ENCODE data around the gene MAMLD1.

Gene MAMLD1

DNA sequence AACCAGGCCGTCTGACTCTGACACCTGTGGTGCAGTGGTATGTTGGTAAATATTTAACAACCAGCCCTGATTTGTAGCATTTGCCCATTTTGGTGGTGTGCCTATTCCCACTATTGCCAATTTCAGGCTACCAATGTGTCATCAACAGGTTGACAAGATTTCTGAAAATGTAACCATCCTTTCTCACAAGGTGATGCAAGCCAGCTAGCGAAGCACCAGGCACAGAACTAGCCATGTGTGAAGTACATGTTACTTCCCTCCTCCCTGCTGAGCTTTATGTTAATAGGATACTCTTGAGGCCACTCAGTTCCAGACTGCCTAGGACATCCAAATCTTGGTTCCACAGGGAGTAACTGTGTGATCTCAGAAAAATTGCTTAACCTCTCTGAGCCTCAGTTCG lies 7.2 kb upstream of the MAMLD1 start:
- no peak for DNase-seq

DNA sequence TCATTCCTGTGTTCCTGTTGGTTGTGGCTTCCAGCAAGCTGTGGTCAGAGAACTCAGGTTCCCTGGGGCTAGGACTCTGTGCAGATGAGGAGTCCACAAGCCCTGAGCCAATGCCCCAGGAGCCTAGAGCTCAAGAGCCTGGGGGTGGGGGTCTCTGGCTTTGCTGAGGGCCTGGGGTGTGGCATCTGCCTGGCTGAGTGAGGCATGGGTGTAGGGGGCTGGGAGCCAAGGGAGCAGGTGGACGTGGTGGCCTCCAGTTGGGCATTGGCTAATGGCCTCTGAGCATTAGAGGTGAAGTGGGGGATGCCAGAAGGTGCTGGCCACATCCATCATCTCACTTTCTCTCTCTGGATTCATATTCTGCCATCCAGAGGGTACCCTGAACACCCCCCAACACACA lies 5.3 kb upstream of the MAMLD1 start:
- no peak for DNase-seq

DNA sequence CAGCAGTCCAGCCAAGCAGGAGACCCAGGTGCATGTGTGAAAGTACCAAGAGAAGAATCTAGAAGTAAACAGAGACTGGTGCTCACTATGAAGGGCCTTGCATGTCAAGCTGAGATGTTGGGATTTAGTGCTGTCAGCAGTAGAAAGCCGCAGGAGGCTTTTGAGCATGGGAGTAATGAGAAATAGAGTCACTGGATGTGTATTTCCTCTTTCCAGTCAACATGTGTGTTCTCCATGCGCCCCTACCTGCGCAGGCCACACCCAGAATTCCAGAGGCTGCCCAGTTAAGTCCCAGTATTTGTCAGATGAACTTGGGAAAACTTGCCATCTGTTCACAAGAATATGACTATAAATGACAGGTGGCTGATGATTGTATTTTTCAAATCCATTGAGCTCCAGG lies 4.5 kb upstream of the MAMLD1 start:
- DNase-seq = no peak

DNA sequence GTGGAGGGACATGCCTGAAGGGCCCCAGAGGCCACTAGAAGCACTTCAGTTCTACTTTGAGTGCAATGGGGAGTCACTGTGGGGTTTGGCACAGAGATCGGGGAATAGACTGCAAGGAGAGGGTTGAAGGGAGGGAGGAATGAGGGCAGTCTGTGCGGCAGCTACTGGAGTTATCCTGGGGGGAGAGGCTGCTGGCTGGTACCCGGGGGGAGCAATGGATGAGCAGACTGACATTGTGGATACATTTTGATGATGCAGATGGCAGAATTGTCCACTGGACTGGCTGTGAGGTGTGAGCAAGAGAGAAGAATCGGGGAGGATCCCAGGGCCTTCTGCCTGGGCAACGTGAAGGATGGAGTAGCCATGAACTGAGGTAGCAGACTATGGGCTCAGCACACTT lies 2.8 kb upstream of the MAMLD1 start:
- DNase-seq = no peak

DNA sequence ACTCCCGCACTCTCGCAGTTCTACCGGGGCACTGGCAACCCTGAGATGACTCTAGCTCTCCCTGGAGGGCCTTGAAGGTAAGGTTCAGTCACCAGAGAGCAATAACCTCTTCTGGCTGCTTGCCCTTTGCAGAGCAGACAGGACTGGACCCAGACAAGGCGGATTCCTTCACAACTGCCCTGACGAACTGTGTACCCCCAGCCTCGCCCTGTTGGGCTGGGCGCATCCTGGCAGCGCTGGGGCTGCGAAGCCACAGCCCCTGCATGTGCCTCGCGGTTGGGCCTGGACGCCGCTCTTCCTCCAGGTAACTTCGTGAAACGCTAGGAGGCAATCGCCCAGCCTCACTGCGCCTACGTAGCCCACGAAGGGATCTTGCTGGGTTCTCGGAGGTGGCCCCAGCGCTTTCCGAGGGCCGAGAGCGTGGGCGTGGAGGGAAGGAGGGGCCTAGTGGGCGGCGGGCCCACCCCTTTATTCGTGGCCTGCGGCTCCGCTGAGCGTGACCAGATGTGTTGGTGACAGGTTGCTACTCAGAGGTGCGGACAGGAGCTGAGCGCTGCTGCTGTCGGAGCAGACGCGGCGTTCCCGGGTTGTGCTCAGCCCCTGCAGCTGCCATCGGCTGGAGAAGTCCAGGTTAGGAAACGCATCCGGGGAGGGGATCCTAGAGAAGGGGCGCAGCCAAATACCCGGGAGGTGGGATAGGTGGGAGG lies 1.9 kb upstream of the MAMLD1 start:
- DNase-seq = peak in 1 of 2 experiments; percentile 16

DNA sequence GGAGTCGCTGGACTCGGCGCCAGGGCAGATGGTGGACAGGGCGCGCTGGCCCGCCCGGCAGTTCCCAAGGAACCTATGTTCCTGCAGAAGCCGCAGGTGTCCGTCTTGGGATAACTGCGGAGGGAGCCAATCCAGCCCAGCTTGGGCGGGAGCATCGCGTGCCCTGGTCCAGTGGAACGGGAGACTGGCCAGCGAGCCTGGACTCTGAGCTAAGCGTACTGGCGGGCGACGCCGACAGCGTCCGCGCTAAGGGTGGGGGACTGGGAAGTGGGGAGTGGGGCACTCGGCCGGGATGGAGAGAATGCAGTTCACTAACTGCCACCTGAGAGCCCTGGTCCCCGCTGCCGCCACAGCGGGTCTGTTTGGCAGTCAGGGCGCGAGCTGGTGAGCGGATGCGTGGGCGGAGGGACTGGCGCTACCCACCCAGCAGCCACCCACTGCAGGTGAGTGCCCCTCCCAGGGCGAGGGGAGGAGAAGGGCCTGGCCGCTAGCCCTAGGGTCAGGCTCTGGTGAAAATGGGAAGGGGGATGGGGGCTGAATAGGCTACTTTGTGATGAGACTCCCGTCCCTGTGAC lies 1.3 kb upstream of the MAMLD1 start:
- peak in 1 of 2 experiments; percentile 18 for DNase-seq

DNA sequence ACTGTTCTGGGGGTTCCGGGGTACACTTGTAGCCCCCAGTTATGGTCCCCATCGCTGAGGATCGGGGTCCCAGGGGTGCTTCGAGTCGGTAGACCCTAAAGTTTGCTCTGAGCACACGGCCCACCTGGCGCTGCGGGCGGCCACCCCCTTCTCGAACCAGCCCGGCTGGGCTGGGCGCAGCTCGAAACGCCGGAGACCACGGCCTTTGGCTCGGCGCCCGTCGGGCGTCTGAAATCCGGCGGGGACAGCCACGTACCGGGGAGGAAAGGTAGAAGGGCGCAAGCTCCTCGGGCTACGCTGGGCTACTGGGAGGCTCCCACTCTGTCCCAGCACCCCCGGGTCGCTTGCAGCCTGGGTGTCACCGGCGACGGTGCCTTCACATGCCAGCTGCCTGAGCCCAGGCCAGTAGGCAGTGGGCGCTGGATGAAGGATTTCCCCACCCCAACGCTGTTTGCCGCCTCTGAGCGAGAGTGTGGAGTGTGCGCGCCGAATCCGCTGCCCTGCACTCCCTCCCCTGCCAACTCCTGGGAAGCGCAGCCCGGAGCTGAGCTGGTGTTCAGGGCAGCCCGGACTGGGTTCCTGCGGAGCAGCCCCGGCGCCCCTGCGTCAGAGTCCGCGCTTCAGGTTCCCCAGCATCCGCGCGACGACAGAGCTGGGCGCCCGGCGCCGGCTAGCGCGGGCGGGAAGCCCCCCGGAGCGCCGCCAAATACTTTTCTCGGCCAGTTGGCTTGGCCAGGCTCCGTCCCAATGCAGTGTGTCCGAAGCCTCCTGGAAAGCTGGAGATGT lies 637 bp downstream of the MAMLD1 start:
- DNase-seq = no peak

DNA sequence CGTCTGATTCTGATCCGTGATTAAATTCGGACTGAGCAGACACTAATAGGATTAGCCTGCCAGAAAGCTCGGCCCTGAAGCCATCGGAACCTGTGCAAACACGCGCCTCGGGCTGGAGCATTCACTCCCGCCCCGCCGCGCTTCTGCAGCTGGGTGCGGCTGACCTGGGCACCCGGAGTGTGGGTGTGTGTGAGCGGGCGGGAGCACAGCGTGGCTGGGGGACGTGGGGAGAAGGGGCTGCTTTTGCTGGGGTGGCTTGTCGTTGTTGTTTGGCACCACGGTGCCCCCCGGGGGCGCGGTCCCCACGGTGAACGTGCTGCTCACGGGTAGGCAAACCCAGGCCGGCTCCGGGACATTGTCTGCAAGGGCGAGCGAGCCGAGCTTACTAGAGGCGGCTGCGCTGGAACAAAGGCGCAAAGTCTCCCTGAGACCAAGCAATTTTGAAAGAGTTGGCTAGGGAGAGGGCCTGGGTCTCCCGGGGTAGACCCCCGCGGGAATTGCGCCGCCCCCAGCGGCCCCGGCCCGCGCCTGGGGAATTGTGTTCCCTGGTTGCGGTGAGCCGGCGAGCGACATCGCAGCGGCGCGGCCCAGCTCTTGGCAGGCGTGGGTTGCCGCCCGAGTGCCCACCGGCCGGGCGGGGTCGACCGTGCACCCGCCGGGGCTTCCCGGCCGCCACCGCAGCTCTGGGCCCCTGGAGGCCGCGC lies 1.4 kb downstream of the MAMLD1 start:
- DNase-seq = no peak

DNA sequence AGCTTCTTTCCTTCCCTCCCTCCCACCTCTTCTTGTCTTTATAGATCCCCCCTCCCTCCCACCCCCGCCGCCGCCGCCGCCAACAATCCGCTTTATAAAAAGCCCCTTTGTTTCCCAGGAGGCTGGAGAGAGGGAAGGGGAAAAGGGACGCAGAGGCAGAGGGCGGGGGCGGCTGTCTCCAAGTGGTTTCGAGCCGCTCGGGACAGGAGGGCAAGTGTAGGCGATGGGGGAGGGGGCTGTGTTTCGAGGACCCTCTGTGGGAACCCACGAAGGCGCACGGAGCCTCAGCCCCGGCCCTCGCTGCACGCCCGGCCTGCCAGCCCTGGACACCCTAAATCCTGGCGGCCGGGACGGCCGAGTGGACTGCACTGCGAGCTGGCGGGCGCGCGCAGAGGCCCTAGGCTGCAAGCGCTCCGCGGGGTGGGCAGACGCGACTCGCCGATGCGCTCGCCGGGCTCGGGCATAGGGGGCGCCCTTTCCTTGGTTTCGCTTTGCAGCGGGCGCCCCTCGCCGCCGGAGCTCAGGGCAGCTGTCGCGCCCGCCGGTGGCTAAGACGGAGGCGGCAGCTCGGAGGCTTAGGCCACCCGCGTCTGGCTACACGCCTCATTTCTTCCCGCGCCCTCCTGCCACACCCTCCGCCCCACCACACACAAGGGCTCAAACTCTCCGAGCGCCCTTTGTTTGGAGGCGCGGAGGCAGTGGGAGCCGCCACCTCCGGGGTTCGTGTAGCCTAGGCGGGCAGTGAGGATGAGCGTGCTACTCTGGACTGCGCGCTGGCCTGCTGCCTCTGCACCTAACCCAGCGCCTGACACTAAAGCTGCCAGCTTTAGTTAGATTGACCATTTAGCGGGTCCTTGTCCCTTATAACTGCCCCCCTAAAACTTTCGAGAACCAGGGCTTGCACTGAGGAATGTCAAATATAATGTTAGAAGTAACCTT lies 2.2 kb downstream of the MAMLD1 start:
- DNase-seq = peak; percentile 48 to 50

DNA sequence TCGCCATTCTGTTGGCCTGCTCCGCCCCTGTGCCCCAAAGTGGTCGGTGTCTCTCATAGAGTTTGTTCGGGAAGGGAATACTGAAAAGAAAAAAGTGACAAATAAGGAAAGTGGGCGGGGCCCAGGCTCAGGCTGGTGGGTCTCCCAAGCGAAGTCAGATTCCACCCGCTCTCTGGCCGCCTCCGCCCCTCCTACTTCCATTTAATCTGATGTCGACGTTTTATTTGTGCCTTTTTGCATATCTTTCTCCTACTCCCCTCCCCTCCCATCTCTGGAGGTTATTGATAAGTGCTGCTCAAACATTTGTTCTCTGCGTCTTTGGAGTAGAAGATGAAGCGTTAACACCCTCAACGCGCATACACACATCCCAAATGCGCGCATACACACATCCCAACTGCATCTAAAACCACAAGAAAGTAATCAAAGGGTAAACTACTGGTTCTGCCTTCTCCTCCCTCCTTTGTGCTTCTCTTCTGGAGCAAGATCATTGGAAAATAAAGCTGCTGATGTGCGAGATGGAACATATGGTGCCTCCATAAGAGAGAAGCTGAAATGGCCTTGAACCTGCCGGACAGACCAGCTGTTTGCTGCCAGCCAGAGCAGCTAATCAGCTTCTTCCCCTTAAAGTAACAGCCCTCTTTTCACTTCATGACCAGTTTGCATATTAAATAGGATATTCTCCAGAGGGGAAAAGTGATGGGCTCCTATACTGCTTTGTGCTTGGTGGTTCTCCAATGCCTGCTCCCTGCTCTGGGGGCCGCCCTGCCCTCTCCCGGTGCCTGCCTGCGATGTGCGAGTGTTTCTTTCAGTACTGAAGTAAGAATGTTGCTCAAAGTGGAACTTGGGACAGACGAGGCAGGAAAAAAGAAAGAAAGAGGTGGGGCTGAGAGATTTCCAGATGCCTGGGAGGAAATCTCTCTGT lies 3.1 kb downstream of the MAMLD1 start:
- no peak for DNase-seq

DNA sequence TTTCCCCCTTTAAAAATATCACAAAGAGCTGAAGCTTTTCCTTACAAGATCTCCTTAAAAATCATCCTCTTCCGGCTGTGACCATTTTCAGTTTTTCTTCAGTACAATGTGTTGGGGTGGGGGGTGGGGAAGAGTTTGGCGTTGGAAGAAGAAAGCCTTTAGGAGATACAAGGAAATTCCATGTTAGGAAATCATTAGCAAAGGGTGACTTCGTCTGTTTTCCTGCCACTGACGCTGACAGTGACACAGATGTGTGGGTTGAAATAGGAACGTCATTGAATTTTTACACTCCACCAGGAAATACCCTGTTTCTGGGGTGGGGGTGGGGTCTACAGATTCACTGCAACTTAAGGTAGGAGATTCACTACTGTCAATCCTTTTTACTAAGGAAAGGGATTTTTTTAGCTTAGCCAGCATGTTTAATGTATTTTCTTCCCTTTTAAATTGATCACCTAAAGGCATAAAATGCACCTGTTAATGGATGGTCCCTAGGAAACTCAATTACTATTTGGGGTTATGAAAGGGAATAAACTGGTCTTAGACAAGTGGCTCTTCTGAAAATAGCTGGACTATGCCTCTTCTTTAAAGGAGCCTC lies 3.9 kb downstream of the MAMLD1 start:
- DNase-seq = no peak

DNA sequence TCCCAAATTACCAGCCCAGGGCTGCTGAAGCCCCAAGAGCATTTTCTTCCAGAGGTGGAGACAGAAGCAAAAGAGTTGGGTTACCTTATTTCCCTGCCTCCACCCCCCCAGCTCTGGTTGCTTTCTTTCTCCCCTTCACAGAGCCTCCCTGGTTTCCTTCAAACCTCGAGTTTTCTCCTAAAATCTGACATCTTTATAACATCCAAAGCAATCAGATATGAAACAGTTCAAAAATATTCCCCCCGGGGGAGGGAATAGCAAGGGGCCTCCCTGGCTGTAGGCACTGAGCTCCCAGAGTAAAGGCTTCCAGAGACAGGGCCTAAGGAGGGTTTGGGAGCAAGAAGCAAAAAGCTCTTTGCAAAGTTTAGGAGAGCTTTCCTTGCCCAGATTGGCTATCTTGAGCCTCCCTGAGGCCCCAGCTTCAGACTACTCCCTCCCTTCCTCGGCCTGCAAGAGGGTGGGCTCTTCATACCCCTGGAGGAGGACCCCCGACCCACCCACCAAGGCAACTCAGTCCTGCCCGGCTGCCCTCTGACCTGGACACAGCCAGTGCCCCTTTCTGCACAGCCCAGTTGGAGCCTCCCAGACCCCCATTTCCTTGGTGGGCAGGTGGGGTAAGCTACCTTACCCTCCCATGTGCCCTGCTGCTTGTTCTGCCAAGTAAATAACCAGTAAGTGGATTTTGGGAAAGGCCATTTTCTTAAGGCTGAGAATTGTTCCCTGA lies 7.6 kb downstream of the MAMLD1 start:
- DNase-seq = no peak

DNA sequence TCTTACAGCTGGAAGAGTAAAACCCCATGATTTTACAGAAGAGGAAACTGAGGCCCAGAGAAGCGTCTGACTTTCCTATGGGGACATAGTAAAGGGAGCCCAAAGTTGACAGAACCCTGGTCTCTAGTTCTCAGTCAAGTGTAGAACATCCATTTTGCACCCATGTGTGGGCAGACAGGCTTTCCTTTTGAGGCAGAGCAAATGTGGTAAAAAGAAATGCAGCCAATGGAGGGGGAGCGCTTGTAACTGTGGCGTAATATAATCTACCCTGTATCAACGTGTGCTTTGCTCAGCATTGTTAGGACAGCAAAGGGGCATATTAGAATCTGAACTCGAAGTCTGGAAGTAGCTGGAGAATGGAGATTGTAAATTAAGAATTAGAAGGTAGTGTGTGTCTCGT lies 8.8 kb downstream of the MAMLD1 start:
- DNase-seq = no peak

DNA sequence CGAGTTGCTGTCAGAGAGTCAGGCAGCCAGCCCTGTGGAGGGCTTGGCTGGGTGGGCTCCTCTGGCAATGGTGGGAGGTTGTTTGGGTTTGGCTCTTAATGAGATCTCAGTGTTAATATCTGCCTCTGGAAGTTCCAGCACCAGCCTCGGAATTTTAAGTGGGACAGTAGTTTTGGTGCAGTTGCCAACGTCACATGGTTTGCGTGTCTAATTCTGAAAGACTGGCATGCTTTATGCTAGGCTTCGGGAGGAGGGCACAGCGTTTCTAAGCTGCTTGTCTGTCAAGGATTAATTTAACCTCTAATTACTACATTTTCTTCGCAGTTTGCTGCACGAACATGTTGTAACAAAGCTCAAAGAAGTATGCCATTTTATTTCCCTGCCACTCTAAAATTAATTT lies 9.2 kb downstream of the MAMLD1 start:
- DNase-seq = no peak

DNA sequence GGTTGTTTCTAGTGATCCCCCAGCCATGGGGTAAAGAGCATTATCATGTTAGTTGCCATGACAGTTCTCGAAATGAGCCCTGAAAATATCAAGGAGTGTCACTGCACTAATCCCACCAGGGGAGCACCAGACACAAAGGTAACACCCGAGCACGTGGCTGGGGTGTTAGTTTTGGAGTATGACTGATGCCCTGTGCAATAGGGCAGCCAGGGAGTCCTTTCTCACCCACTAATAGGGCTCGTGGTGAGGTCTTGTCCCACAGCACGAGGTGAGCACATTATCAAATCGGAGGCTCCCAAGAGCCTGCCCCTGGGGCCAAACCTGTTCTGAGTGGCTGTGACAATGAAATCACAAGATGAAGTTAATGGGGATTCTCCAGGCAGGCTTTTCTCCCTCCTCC lies 9.6 kb downstream of the MAMLD1 start:
- DNase-seq = no peak

DNA sequence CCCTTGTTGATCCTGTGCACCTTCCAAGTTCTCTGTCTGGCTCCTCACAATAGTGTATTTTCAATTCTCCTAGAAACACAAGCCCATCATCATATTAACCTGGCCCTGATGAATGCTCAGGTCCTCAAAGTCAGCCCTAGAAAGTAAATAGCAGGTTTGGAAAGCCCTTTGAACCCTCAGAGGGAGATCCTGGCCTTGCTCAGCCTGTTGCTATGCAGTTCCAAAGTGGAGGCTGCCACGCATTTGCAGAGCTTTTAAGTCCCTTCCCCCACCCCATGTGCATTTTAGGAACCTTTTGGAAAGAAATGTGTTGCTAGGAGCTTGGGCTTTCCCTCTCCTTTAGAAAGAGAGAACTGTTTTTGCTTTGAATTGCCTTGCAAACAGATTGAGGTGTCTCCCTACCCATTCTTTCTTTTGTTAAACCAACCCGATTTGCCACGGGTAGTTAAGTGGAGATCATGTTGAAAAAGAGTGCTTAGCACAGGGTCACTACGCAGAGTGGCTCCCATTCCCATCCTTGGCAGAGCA lies 12.2 kb downstream of the MAMLD1 start:
- no peak for DNase-seq

DNA sequence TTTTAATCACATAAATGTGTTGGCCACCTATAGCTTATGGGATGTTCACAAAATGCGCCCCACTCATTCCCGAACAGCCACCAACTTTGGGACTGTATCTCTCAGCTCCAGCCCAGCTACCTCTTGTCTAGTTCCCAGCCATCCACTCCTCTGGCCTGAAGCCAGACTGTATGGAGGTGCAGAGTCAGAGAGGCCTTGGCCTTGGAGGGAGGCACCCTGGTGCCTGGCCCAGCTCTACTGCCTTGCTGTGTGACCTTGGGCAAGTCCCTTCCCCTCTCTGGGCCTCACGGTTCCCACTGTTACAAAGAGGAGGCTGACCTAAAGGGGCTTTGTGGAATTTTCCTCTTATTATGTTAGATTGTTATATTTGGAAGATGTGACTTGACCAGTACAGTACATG lies 13.9 kb downstream of the MAMLD1 start:
- DNase-seq = no peak

DNA sequence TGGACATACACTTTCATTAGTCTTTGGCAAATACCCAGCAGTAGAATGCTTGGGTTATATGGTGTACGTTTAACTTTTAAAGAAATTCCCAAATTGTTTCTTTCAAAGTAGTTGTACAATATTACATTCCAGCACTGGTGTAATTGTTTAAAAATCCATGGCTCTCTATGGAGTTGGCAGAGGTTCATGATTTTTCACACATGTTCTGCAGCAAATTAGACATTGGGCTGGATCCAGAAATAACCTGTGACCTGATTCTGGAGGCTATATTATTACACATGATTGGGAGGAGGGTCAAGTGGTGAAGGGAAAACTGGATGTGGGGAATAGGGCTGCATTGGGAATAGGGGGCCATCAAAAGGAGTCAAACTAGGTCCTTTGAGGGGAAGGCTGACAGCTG lies 41.9 kb downstream of the MAMLD1 start:
- DNase-seq = no peak

DNA sequence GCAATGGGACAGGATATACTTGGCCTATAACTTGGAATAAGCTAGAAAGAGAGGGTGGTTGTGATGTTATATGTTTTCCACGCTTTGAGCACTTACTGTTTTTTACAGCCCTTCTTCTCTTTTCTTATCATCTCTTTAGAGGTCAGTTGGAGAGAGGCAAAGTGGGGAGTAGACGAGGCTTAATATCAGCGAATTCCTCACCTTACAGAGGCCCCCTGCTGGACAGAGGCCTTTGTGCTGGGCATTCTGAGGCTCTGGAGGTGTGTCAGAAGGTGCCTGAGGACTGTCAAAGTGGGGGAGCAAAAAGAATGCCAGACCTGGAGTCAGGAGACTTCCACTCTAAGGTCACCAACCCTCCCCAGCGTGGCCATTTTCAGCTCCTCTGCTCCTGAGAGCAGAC lies 42.5 kb downstream of the MAMLD1 start:
- DNase-seq = no peak

DNA sequence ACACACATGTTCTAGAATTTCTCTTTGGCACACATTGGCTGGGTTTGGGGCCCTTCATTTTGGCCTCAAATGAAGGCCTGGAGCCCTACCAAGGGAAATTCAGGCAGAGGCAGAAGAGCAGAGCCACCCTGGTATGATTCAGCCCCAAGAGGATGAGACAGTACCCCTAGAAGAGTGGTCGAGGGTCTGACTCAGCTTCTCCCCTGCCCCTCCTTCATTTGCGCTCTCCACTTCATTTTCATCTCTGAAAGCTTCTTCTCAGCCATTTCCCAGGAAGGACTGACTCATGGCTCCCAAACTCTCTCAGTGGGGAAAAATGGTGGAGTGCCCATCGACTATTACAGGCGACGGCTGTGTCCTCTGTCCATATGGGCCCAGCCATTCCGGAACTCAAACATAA lies 43.5 kb downstream of the MAMLD1 start:
- no peak for DNase-seq

All from activated CD4-positive, alpha-beta T cell treated with anti-CD3 and anti-CD28 coated beads, Interleukin-2, amount 50 U/mL, for 4 hours (primary cell).